ENCODE results near the gene TMEM163.
A peak's percentile ranks its signal among the peaks of the same experiment; 100 is the strongest.
"Not testable (repeated sequence)": the region's sequence is repeated elsewhere in the genome, so short reads cannot be mapped to it uniquely, and the experiment has no call there.

TMEM163 gene

DNA sequence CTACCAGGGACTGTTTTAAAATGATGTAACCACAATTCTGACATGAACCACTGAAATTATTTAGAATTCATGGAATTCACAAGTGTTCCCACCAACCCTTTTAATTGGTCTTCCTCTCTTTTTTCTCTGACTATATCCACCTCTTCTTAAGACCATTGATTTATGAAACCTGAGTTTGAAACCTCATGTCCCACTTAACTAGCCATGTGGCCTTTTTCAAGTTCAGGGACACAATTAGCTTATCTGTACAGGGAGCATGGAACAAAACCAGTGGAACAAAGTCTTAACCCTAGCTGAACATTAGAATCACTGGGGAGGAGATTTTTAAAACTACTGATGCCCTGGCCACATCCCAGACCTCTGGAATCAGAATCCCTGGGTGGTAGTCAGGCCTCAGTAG is 41.6 kb upstream of the TMEM163 start:
- no peak for DNase-seq (ENCODE audit: low read depth)
- H3K4me3 ChIP-seq (ENCODE audit: low read depth, low read length), result no peak overlapping the region
- TF ChIP-seq, protein P1, sequence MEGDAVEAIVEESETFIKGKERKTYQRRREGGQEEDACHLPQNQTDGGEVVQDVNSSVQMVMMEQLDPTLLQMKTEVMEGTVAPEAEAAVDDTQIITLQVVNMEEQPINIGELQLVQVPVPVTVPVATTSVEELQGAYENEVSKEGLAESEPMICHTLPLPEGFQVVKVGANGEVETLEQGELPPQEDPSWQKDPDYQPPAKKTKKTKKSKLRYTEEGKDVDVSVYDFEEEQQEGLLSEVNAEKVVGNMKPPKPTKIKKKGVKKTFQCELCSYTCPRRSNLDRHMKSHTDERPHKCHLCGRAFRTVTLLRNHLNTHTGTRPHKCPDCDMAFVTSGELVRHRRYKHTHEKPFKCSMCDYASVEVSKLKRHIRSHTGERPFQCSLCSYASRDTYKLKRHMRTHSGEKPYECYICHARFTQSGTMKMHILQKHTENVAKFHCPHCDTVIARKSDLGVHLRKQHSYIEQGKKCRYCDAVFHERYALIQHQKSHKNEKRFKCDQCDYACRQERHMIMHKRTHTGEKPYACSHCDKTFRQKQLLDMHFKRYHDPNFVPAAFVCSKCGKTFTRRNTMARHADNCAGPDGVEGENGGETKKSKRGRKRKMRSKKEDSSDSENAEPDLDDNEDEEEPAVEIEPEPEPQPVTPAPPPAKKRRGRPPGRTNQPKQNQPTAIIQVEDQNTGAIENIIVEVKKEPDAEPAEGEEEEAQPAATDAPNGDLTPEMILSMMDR (IDR thresholded peaks at IDR 0.05; ENCODE audit: insufficient read depth, low read depth, low read length, missing control alignments), result no peak

DNA sequence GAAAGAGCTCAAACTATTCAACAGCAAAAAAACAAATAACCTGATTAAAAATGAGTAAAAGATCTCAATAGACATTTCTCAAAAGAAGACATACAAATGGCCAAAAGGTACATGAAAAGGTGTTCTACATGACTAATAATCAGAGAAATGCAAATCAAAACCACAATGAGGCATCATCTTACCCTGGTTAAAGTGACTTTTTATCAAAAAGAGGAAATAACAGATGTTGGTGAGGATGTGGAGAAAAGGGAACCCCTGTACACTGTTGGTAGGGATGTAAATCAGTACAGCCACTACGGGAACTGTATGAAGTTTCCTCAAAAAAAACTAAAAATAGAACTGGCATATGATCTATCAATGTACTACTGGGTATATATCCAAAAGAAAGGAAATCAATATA is 39.8 kb upstream of the TMEM163 start:
- TF ChIP-seq, protein P1 (IDR thresholded peaks at IDR 0.05; ENCODE audit: insufficient read depth, low read depth, low read length, missing control alignments), result no peak
- peak; percentile 21 for DNase-seq (ENCODE audit: low read depth)
- H3K4me3 ChIP-seq (ENCODE audit: low read depth, low read length), result no peak overlapping the region

DNA sequence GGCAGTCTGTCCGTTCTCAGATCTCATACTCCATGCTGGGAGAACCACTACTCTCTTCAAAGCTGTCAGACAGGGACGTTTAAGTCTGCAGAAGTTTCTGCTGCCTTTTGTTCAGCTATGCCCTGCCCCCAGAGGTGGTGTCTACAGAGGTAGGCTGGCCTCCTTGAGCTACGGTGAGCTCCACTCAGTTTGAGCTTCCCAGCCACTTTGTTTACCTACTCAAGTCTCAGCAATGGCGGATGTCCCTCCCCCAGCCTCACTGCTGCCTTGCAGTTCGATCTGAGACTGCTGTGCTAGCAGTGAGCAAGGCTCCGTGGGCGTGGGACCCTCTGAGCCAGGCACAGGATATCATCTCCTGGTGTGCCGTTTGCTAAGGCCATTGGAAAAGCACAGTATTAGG is 33.2 kb upstream of the TMEM163 start:
- not testable (repeated sequence) for H3K4me3 ChIP-seq (ENCODE audit: low read depth, low read length); DNase-seq (ENCODE audit: low read depth)

GRCh38 chr2:134745546-134745945 is 26.7 kb upstream of the TMEM163 start:
- TF ChIP-seq, protein P1 (IDR thresholded peaks at IDR 0.05; ENCODE audit: insufficient read depth, low read depth, low read length, missing control alignments), result no peak
- H3K4me3 ChIP-seq (ENCODE audit: low read depth, low read length), result no peak overlapping the region
- no peak for DNase-seq (ENCODE audit: low read depth)

DNA sequence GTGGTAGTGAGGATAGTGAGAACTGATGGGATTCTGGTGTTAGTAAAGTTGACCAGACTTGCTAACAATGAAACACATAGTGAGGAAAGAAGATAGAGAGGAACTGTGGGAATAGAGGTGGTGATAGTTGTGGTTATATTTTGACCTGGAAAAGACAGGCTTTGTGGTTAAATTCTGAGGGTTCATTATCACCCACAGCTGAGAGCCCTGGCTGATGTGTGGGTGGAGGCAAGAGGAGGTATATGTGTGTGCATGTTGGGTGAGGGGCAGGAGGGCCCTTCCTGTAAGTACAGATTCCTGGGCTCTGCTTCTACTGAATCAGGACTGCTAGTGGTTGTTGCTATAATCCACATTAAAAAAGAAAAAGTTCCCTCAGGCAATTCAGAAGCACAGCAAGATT is 26.2 kb upstream of the TMEM163 start:
- TF ChIP-seq, protein P1 (IDR thresholded peaks at IDR 0.05; ENCODE audit: insufficient read depth, low read depth, low read length, missing control alignments), result no peak
- no peak overlapping the region for H3K4me3 ChIP-seq (ENCODE audit: low read depth, low read length)
- no peak for DNase-seq (ENCODE audit: low read depth)

DNA sequence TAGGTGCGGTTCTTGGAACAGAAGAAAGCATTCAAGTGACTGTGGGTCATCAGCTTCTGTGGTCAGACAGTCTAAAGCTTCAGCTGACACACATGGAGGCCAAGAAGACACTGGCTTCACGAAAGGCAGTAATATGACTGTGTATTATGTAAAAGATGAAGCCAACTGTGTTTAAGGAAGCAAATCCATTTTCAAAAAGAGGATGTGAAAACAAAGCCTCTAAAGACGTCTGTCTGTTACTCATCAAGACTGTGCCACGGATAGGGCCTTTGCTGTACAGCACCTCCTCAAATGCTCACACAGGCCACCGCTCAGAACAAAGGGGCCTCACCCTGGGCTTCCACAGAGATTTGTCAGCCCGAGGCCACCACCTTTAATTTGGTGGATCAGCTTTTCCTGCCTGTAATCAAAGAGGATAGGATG is 21.1 kb upstream of the TMEM163 start:
- TF ChIP-seq, protein P1 (IDR thresholded peaks at IDR 0.05; ENCODE audit: insufficient read depth, low read depth, low read length, missing control alignments), result no peak
- no peak overlapping the region for H3K4me3 ChIP-seq (ENCODE audit: low read depth, low read length)
- DNase-seq (ENCODE audit: low read depth), result peak; percentile 83

DNA sequence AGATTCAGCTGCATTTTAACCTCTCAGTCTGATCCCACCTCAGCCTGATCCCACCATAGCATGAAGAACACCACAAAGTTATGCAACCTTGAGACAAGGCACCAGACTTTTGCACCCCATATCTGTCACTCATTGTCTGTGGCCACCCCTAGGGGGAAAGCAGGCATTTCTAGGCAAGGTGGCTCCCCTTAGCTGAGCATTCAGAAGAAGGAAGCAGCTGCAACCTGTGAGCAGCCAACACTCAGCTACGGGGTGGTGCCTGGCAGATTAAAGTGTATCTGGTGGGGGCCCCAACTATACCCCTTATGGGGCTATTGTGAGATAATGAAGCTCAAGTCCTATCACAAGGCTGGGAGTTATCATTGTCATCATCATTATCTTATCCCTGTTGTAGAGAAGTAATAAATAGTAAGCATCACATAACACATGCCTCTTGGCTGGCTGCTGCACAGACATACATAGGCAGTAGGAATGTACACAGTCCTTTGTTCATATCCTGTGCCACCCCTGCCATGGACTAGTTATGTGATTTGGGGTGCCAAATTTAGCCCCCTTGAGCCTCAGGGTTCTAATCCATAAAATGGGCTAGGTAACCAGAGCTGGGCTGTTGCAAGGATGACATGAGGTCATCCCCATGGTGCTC is 20.6 kb upstream of the TMEM163 start:
- H3K4me3 ChIP-seq (ENCODE audit: low read depth, low read length), result no peak overlapping the region
- TF ChIP-seq, protein P1 (IDR thresholded peaks at IDR 0.05; ENCODE audit: insufficient read depth, low read depth, low read length, missing control alignments), result no peak
- no peak for DNase-seq (ENCODE audit: low read depth)
